Ishikawa (cell line): ENCODE data around the gene MCF2L2.

Experiments used
- CEBPB ChIP-seq: IDR thresholded peaks from 2 replicates; pipeline ENCODE4 v1.6.1; 2012
- CREB1 ChIP-seq: IDR thresholded peaks from 2 replicates; pipeline ENCODE4 v1.6.1; 2012; ENCODE audit warnings: low read depth
- EGR1 ChIP-seq: IDR thresholded peaks from 2 replicates; pipeline ENCODE4 v1.6.1; 2012
- EP300 ChIP-seq: IDR thresholded peaks from 2 replicates; pipeline ENCODE4 v1.6.1; 2012; ENCODE audit warnings: borderline replicate concordance
- FOXM1 ChIP-seq: IDR thresholded peaks from 2 replicates; pipeline ENCODE4 v1.6.1; 2012; ENCODE audit warnings: low read depth, borderline replicate concordance
- MAX ChIP-seq: IDR thresholded peaks from 2 replicates; pipeline ENCODE4 v1.6.1; 2012
- NFIC ChIP-seq: IDR thresholded peaks from 2 replicates; pipeline ENCODE4 v1.6.1; 2012
- RAD21 ChIP-seq: IDR thresholded peaks from 2 replicates; pipeline ENCODE4 v1.6.1; 2012; ENCODE audit warnings: low read depth
- REST ChIP-seq: IDR thresholded peaks from 2 replicates; pipeline ENCODE4 v1.6.1; 2012; ENCODE audit warnings: low read depth, mild to moderate bottlenecking
- TAF1 ChIP-seq: IDR thresholded peaks from 2 replicates; pipeline ENCODE4 v1.6.1; 2012; ENCODE audit warnings: low read depth, mild to moderate bottlenecking
- TCF12 ChIP-seq: IDR thresholded peaks from 2 replicates; pipeline ENCODE4 v1.6.1; 2012; ENCODE audit warnings: low read depth
- TEAD4 ChIP-seq: IDR thresholded peaks from 2 replicates; pipeline ENCODE4 v1.6.1; 2012
- USF1 ChIP-seq: IDR thresholded peaks from 2 replicates; pipeline ENCODE4 v1.6.1; 2012
- YY1 ChIP-seq: IDR thresholded peaks from 2 replicates; pipeline ENCODE4 v1.6.1; 2012; ENCODE audit warnings: low read depth
- ZBTB7A ChIP-seq: IDR thresholded peaks from 2 replicates; pipeline ENCODE4 v1.6.1; 2012; ENCODE audit warnings: low read depth

The MCF2L2 gene

GRCh38 chr3:183260167-183260904 lies 168.1 kb downstream of the MCF2L2 start:
- TF ChIP-seq RAD21 (no peak), NFIC (no peak), USF1 (no peak), TCF12 (no peak), CEBPB (no peak), MAX (no peak), EP300 (no peak), YY1 (no peak), CREB1 (no peak), EGR1 (no peak), ZBTB7A (no peak), TEAD4 (no peak), TAF1 (no peak), FOXM1 (no peak), REST (no peak)

- TF ChIP-seq ZBTB7A: no peak
- TF ChIP-seq RAD21: no peak
- no peak for TF ChIP-seq CREB1
- no peak for TF ChIP-seq TCF12
- no peak for TF ChIP-seq TEAD4
Observed at GRCh38 chr3:183259621-183260020, 168.8 kb downstream of the MCF2L2 start.

GRCh38 chr3:183259087-183259486 lies 169.3 kb downstream of the MCF2L2 start:
- TF ChIP-seq EP300: no peak
- no peak for TF ChIP-seq EGR1
- TF ChIP-seq FOXM1: no peak
- TF ChIP-seq NFIC: no peak

- TF ChIP-seq TEAD4 (no peak), NFIC (no peak), USF1 (no peak), MAX (no peak), TAF1 (no peak), RAD21 (no peak), CREB1 (no peak), CEBPB (no peak), EP300 (no peak), ZBTB7A (no peak), TCF12 (no peak), FOXM1 (no peak)
Observed at GRCh38 chr3:183255348-183255730, 173.1 kb downstream of the MCF2L2 start.

GRCh38 chr3:183254487-183255347 lies 173.7 kb downstream of the MCF2L2 start:
- no peak for TF ChIP-seq CREB1
- peak; percentile 29; the same call in 1 of the 2 replicates for TF ChIP-seq TAF1
- TF ChIP-seq EP300: no peak

GRCh38 chr3:183253528-183254486 lies 174.6 kb downstream of the MCF2L2 start:
- TF ChIP-seq TCF12: no peak
- TF ChIP-seq YY1: no peak
- TF ChIP-seq ZBTB7A: no peak
- TF ChIP-seq MAX: peak; percentile 55; the same call in 1 of the 2 replicates
- peak; percentile 43 for TF ChIP-seq NFIC
- no peak for TF ChIP-seq CREB1
- no peak for TF ChIP-seq TEAD4

- TF ChIP-seq TCF12 (no peak), REST (no peak), EGR1 (no peak), RAD21 (no peak), TAF1 (no peak)
Observed at GRCh38 chr3:183252973-183253527, 175.4 kb downstream of the MCF2L2 start, which contains the start of gene B3GNT5. TSS of gene B3GNT5 (plus strand) at chr3:183253253. CDS start at chr3:183269799, 16,546 bp downstream.
